AG04450 (cell line): ENCODE results near the gene CPSF7. TPM values are rescaled to one million over a fixed set of nuclear protein-coding genes. Genes with fewer than 3 reads are reported as not detected.
A peak's percentile ranks its signal among the peaks of the same experiment; 100 is the strongest.
"Not testable (repeated sequence)": the region's sequence is repeated elsewhere in the genome, so short reads cannot be mapped to it uniquely, and the experiment has no call there.

Experiments
- CTCF ChIA-PET: fragments of 300-600, 350-600 bp; formaldehyde crosslinking; extraction: SDS; loops from one replicate; lab custom pipeline; 2022; ENCODE audit warnings: antibody characterized with exemption, inconsistent platforms; lab: Charles Lee
- POLR2A ChIA-PET: fragments of 350-600 bp; formaldehyde crosslinking; extraction: SDS; loops from one replicate; lab custom pipeline; 2021; ENCODE audit warnings: antibody characterized with exemption, inconsistent platforms; lab: Yijun Ruan, JAX
- DNase-seq: peaks from one replicate; pipeline ENCODE4 v3.0.0-alpha.2; 2011; ENCODE audit warnings: low read depth, low spot score
- H3K27ac ChIP-seq: one replicate; pipeline ENCODE4 v1.5.1; 2012; ENCODE audit warnings: low read depth, low read length, control low read depth
- H3K27me3 ChIP-seq: one replicate; pipeline ENCODE4 v1.6.0; 2012; ENCODE audit warnings: low read length; ENCODE audit not compliant: control insufficient read depth, insufficient read depth
- H3K4me3 ChIP-seq: 2 replicates; pipeline ENCODE4 v1.5.1; 2011; ENCODE audit warnings: mild to moderate bottlenecking, low read depth, low read length, control low read depth
- H3K9me3 ChIP-seq: 2 replicates; pipeline ENCODE4 v1.5.1; 2012; ENCODE audit warnings: low read length; ENCODE audit not compliant: control insufficient read depth, insufficient read depth
- CTCF ChIP-seq: IDR thresholded peaks from 2 replicates; pipeline ENCODE4 v1.5.1; 2011; ENCODE audit warnings: low read depth, low read length, control low read depth, inconsistent platforms
- polyA plus RNA-seq: library from polyadenylated mRNA; depleted of rRNA; stranded (reverse); fragments of >200 nt; gene quantifications from 2 replicates; pipeline ENCODE4 v1.2.3, GENCODE V29; 2011

The CPSF7 gene
- polyA plus RNA-seq, 1 experiment: 37.3 TPM

GRCh38 chr11:61390161-61390560 is 39.6 kb downstream of the CPSF7 start:
- DNase-seq: no peak
- no peak for TF ChIP-seq CTCF
- Histone ChIP-seq H3K27ac (no peak overlapping the region), H3K4me3 (no peak overlapping the region), H3K27me3 (no peaks in the 10 kb centered on the region), H3K9me3 (no peaks in the 10 kb centered on the region; the same call in 1 of the 2 replicates)
- POLR2A ChIA-PET: interaction anchor here (0.6 to 0.9 kb wide), 2 partner anchors 56 to 85 kb away, joined by 3 to 4 read pairs; no protein-coding TSS in a partner anchor
- CTCF ChIA-PET: interaction anchor here (1.2 to 7.5 kb wide), 2 partner anchors 45 to 53 kb away, joined by 3 to 94 read pairs; no protein-coding TSS in a partner anchor

- TF ChIP-seq CTCF: peak; percentile 40
- Histone ChIP-seq H3K4me3 (no peak overlapping the region), H3K27me3 (no peaks in the 10 kb centered on the region), H3K9me3 (no peaks in the 10 kb centered on the region), H3K27ac (no peak overlapping the region)
- POLR2A ChIA-PET: interaction anchor here (2.4 to 5.6 kb wide), 2 partner anchors 23 to 48 kb away, joined by 12 to 32 read pairs; partner anchors contain the start of genes CYB561A3 and TMEM138
- CTCF ChIA-PET: interaction anchor here (0.6 to 10.8 kb wide), 22 partner anchors 9 to 254 kb away, joined by 3 to 519 read pairs (median 10); partner anchors contain the start of genes CYB561A3, DDB1, TKFC and TMEM138
- DNase-seq: no peak
Measured at GRCh38 chr11:61384271-61385242, 45.2 kb downstream of the CPSF7 start.

GRCh38 chr11:61383859-61384258 is 45.9 kb downstream of the CPSF7 start:
- ChIA-PET POLR2A (interaction anchor here (2.4 to 5.6 kb wide), 2 partner anchors 22 to 48 kb away, joined by 12 to 32 read pairs; partner anchors contain the start of genes CYB561A3 and TMEM138), CTCF (interaction anchor here (0.7 to 10.8 kb wide), 5 partner anchors 9 to 109 kb away, joined by 3 to 519 read pairs (median 9); partner anchors contain the start of genes DDB1 and TKFC)
- H3K9me3 ChIP-seq, H3K27me3 ChIP-seq, H3K27ac ChIP-seq, DNase-seq, H3K4me3 ChIP-seq: not testable (repeated sequence)

GRCh38 chr11:61380884-61381283 is 48.9 kb downstream of the CPSF7 start:
- ChIA-PET POLR2A (interaction anchor here (5.6 kb wide), 1 partner anchor 19 kb away, joined by 32 read pairs; the partner anchor contains the start of genes CYB561A3 and TMEM138), CTCF (interaction anchor here (10.8 kb wide), 1 partner anchor 43 kb away, joined by 519 read pairs; the partner anchor contains the start of genes DDB1 and TKFC)
- H3K27me3 ChIP-seq: no peaks in the 10 kb centered on the region
- TF ChIP-seq CTCF: no peak
- no peak overlapping the region for H3K27ac ChIP-seq
- no peak for DNase-seq
- H3K9me3 ChIP-seq: no peaks in the 10 kb centered on the region
- H3K4me3 ChIP-seq: no peak overlapping the region

- TF ChIP-seq CTCF: no peak
- DNase-seq: peak; percentile 88
- Histone ChIP-seq H3K9me3 (peaks cover 9% of the 10 kb centered on the region), H3K4me3 (no peak overlapping the region), H3K27me3 (no peaks in the 10 kb centered on the region), H3K27ac (peak overlapping the region; percentile 87)
- ChIA-PET CTCF (interaction anchor here (1.1 to 10.8 kb wide), 3 partner anchors 14 to 41 kb away, joined by 3 to 519 read pairs (median 5); partner anchors contain the start of genes DDB1 and TKFC), POLR2A (interaction anchor here (0.7 to 1.5 kb wide), 8 partner anchors 9 to 232 kb away, joined by 3 to 25 read pairs (median 4); partner anchors contain the start of genes CYB561A3 and TMEM138)
Measured at GRCh38 chr11:61378713-61379313, 51.0 kb downstream of the CPSF7 start.
